GM12891 (cell line): Measurements from ENCODE around the gene SLAMF9.

Source experiments
- PAX5 ChIP-seq: IDR thresholded peaks from 2 replicates; pipeline ENCODE4 v1.6.1; 2011; ENCODE audit warnings: low read length, moderate library complexity, mild to moderate bottlenecking; ENCODE audit not compliant: insufficient read depth, severe bottlenecking
- POLR2A ChIP-seq: IDR thresholded peaks from 2 replicates; pipeline ENCODE4 v1.6.1; 2011; ENCODE audit warnings: low read depth, low read length, control low read depth
- POLR2AphosphoS5 ChIP-seq: IDR thresholded peaks from 2 replicates; pipeline ENCODE4 v1.6.1; 2011; ENCODE audit warnings: low read depth, low read length, control low read depth
- POU2F2 ChIP-seq: IDR thresholded peaks from 2 replicates; pipeline ENCODE4 v1.6.1; 2011; ENCODE audit warnings: low read depth, mild to moderate bottlenecking, control low read depth, low read length, moderate library complexity
- SPI1 ChIP-seq: IDR thresholded peaks from 2 replicates; pipeline ENCODE4 v1.6.1; 2011; ENCODE audit warnings: low read depth, low read length, control low read depth
- TAF1 ChIP-seq: IDR thresholded peaks from 2 replicates; pipeline ENCODE4 v1.6.1; 2011; ENCODE audit warnings: low read depth, low read length, control low read depth

GRCh38 chr1:159959451-159959850 lies 5.4 kb upstream of the SLAMF9 start:
- no peak for TF ChIP-seq POLR2A
- TF ChIP-seq SPI1: no peak
- TF ChIP-seq POLR2AphosphoS5: no peak
- no peak for TF ChIP-seq TAF1
- TF ChIP-seq POU2F2: no peak
- no peak for TF ChIP-seq PAX5
